Cardiac muscle cell (in vitro differentiated cells and primary cell): ENCODE measurements around the gene LIPN. TPM values are rescaled to one million over a fixed set of nuclear protein-coding genes. Genes with fewer than 3 reads are reported as not detected.
"Not testable (repeated sequence)": the region's sequence is repeated elsewhere in the genome, so short reads cannot be mapped to it uniquely, and the experiment has no call there.

Experiments used
- DNase-seq, 2 donors: peaks; one replicate each; pipeline versions ENCODE4 v3.0.0 to v3.0.0-alpha.2; 2010 to 2017; ENCODE audit warnings: low read depth in 1 of 2, low spot score in 1 of 2
- H3K27ac ChIP-seq: fragments of 200-600 bp; sonication (generic); 2 replicates; pipeline ENCODE4 v1.5.1; 2016
- H3K27me3 ChIP-seq: fragments of 200-600 bp; sonication (generic); 2 replicates; pipeline ENCODE4 v1.6.0; 2016; ENCODE audit warnings: control low read depth
- H3K36me3 ChIP-seq: fragments of 200-600 bp; sonication (generic); 2 replicates; pipeline ENCODE4 v1.5.1; 2016; ENCODE audit warnings: control low read depth
- H3K4me1 ChIP-seq: fragments of 200-600 bp; sonication (generic); 2 replicates; pipeline ENCODE4 v1.8.1; 2017; ENCODE audit warnings: low read depth, mild to moderate bottlenecking, mixed run types
- H3K4me3 ChIP-seq: fragments of 200-600 bp; sonication (generic); 2 replicates; pipeline ENCODE4 v1.5.1; 2016; ENCODE audit warnings: mild to moderate bottlenecking
- H3K9me3 ChIP-seq: fragments of 200-600 bp; sonication (generic); 2 replicates; pipeline ENCODE4 v1.5.1; 2017; ENCODE audit warnings: low read depth, mild to moderate bottlenecking, control low read depth
- CTCF ChIP-seq: IDR thresholded peaks from 2 replicates; pipeline ENCODE4 v1.5.1; 2012; ENCODE audit warnings: low read depth, mild to moderate bottlenecking, low read length
- polyA plus RNA-seq: library from polyadenylated mRNA; unstranded; fragments of >200 nt; fragmentation: Nextera tagmentation; extraction: Ambion mirVana; gene quantifications from 2 replicates; pipeline ENCODE4 v1.2.1, GENCODE V29; 2016
- total RNA-seq: library from RNA; depleted of rRNA; stranded (reverse); fragments of >200 nt; gene quantifications from 2 replicates; pipeline ENCODE4 v1.2.3, GENCODE V29; 2016

Gene LIPN
- total and polyA plus RNA-seq, 2 experiments from 2014 or later, result not detected

GRCh38 chr10:88730864-88731263 is 29.0 kb upstream of the LIPN start:
- TF ChIP-seq CTCF, result no peak
- Histone ChIP-seq H3K36me3 (no peaks in the 10 kb centered on the region), H3K4me1 (peaks cover 4% of the 10 kb centered on the region), H3K4me3 (no peak overlapping the region), H3K9me3 (no peaks in the 10 kb centered on the region), H3K27ac (no peak overlapping the region), H3K27me3 (no peaks in the 10 kb centered on the region)
- DNase-seq, result no peak

DNA sequence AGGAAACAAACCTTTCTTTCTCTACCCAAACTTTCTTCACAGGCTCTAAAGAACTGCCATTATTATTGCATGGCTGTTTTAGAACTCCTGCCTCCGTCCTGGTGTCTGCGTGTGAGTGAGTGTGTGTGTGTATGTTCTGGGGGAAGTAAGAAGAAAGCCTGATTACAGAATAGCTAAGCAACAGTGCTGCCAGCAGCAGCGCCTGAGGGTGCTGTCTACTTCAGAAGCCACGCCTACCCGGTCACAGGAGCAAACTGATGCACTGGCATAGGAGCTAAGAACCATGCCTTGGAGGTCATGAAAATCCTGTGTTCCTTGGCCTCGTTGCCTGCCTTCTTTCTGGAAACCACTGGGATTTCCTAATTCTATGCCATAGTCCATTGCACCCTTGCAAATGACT is 28.5 kb upstream of the LIPN start:
- Histone ChIP-seq H3K36me3 (no peaks in the 10 kb centered on the region), H3K4me3 (no peak overlapping the region), H3K27me3 (no peaks in the 10 kb centered on the region), H3K4me1 (peaks cover 4% of the 10 kb centered on the region), H3K27ac (no peak overlapping the region), H3K9me3 (no peaks in the 10 kb centered on the region)
- TF ChIP-seq CTCF, result no peak
- DNase-seq, result peak; percentile 4 to 22

DNA sequence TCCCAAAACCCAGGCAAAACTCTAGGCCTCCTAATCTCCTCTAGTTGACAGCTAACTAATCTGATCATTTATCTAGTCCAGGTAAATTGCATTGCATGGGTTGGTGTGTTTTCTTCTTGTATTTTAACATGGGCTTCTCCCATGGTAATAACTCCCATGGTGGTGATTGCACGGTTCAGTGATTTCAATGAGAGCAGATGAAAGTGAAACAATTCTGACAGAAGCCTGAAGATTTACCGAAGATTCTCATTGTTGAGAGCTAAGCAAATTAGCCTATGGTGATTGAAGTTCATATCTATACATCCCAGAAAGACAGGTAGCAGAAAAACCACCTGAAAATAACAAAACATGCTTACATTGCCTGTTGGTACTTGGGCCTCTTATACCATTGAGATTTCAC is 26.6 kb upstream of the LIPN start:
- H3K36me3 ChIP-seq, result no peaks in the 10 kb centered on the region
- H3K27ac ChIP-seq, result no peak overlapping the region
- H3K4me3 ChIP-seq, result no peak overlapping the region
- no peak for DNase-seq
- no peaks in the 10 kb centered on the region for H3K27me3 ChIP-seq
- H3K9me3 ChIP-seq, result no peaks in the 10 kb centered on the region
- H3K4me1 ChIP-seq, result peaks cover 4% of the 10 kb centered on the region
- TF ChIP-seq CTCF, result no peak

DNA sequence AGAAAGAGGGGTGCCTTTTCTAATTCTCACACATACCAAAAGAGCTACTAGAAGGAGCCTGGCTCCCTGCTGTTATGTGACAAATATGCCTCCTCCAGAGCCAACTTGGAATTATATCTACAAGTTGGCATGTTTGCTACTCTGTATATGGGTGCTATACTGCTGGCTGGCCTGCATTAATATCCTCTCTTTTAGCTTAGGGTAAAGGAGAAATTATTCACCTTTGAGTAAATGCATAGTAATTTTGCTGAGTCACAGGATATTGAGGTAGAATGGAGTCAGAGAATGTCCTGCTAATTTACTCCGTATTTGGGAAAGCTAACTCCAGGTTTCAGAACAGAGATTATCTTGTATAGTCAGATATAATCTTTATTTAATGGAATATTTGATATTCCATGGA is 24.2 kb upstream of the LIPN start:
- H3K36me3 ChIP-seq, result no peaks in the 10 kb centered on the region
- H3K9me3 ChIP-seq, result no peaks in the 10 kb centered on the region
- no peaks in the 10 kb centered on the region for H3K27me3 ChIP-seq
- H3K4me1 ChIP-seq, result no peaks in the 10 kb centered on the region
- H3K4me3 ChIP-seq, result no peak overlapping the region
- DNase-seq, result peak in 1 of 2 donors; percentile 7
- TF ChIP-seq CTCF, result no peak
- no peak overlapping the region for H3K27ac ChIP-seq

DNA sequence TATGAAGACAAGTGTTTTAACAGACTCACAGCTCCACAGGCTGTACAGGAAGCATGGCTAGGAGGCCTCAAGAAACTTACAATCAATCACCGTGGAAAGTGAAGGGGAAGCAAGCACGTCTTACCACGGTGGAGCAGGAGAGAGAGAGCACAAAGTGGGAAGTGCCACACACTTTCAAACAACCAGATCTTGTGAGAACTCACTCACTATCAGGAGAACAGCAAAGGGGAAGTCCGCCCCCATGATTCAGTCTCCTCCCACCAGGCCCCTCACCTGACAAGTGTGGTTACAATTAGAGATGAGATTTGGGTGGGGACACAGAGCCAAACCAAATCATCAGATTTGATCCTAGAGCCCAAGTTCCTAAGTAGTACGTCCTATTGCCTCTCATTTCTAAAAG is 17.9 kb upstream of the LIPN start:
- H3K4me1 ChIP-seq, H3K27ac ChIP-seq, H3K9me3 ChIP-seq, DNase-seq, H3K27me3 ChIP-seq, H3K36me3 ChIP-seq, H3K4me3 ChIP-seq: not testable (repeated sequence)

GRCh38 chr10:88742448-88742847 is 17.4 kb upstream of the LIPN start:
- H3K27me3 ChIP-seq, result no peaks in the 10 kb centered on the region
- H3K4me1 ChIP-seq, result no peaks in the 10 kb centered on the region
- no peak overlapping the region for H3K4me3 ChIP-seq
- no peaks in the 10 kb centered on the region for H3K9me3 ChIP-seq
- no peak for TF ChIP-seq CTCF
- H3K36me3 ChIP-seq, result no peaks in the 10 kb centered on the region
- DNase-seq, result no peak
- H3K27ac ChIP-seq, result no peak overlapping the region
